ENCODE measurements around the gene STX11. TPM values are rescaled to one million over a fixed set of nuclear protein-coding genes. Genes with fewer than 3 reads are reported as not detected.
A peak's percentile ranks its signal among the peaks of the same experiment; 100 is the strongest.

Gene STX11
- total RNA-seq, 1 experiment from 2014 or later = 4.6 TPM

DNA sequence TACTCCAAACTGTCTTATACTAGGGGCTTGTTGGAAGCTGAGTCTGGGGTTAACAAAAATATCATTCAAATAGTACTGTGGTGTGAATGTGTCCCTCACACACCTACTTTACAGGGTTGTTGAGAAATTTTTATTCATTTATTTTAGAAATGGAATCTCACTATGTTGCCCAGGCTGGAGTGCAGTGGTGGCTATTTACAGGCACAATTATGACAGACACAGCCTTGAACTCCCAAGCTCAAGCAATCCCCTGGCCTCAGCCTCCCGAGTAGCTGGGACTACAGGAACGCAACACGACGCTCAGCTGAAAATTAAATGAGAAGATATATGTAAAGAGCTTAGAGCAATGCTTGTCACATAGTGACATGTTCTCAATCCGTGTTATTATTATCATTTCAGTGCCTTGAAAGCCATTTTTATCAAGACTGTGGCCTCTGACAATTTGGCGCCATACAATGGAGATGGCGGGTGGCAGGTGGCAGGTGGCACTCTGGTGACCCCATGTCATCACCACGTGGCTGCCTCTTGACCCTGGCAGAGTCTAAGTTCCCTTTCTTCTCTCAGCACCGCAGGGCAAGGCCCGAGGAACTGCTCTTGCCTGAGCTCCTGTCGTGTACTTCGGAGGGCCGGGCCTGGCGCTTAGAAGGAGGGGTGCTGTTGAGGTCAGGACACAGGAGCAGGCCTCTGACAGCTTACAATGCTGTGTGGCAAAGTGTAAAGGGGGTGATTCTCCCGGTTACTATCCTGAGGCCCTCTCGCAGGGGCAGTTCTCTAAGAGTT is 64.5 kb downstream of the STX11 start:
- DNase-seq (ENCODE audit: low read depth) = no peak

DNA sequence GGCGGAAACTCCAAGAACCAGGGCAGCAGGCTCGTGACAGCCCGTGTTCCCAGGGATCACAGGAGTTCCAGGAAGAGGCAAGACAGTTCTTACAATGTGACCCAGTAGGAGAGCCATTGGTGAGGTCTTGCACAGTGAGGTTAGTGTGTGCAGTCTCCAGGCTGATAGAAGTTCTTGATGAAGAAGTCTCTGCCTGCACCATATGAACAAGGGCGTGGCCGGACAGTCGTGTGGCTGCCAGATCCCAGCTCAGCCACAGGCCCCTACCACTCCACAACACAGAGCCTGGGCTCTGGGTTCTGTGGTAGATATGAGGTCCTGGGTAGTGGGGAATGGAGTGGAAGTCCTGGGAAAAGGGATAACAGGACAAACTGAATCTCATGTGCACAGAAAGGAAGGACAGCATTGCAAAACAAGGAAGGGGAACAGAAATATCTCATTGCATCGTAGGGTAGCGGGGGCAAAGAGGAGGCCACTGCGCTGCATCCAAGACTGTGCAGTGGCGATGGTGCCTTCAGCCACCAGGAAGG is 65.2 kb downstream of the STX11 start:
- DNase-seq (ENCODE audit: low read depth) = peak; percentile 35

DNA sequence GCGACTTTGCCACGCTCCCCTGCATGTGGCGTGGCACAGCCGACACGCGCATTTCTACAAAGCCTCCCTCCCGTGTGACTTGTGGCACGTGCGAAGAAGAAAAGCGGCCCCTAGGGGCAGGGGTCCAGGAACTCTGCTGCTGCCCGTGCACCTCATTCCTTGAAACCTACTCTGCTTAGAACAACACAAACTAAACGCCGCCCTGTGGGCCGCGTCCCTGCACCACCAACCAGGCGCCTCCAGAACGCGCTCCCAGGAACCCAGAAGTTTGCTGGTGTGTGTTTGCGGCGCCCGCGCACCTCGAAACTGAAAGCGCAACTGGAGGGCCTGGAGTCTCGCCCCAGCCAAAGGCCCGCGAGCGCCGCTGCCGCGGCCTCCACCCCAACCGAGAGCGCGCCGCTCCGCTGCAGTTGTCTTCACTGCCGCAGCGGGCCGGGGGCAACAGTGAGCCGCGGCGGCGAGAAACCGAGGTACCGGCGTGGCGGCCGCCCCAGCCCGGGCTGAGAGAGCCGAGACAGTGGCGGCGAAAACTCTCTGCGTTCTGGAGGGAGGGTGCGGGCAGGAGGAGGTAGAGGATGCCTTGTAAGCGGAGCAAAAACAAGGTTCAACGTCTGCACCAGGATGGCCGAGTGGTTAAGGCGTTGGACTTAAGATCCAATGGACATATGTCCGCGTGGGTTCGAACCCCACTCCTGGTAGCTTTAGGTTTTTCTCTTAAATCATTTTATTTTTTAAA is 65.8 kb downstream of the STX11 start:
- DNase-seq (ENCODE audit: low read depth) = peak; percentile 98

DNA sequence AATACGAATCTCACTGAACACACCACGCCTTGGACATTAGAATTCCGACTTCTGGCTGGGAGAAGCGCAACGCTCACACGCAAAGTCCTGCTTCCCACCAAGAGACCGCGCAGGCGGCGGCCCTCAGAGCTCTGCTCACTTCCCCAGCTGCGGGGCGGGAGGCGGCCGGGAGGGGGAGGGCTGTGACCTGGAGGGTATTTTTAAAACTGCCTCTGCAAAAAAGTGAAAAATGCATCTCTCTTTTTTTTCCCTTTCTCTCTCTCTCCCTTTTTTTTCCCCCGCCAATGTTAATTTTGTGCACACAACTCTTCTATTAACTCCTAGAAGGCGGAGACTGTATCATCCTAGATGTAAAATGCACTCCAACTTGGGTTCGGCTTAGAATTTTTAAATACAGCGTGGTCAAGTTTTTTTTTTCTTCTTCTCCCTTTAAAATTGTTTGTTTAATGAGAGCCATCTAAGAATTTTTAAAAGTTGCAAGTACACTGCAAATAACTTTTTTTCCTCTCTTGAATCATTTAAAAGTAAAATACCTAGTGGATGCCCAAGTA is 66.4 kb downstream of the STX11 start:
- DNase-seq (ENCODE audit: low read depth) = no peak

DNA sequence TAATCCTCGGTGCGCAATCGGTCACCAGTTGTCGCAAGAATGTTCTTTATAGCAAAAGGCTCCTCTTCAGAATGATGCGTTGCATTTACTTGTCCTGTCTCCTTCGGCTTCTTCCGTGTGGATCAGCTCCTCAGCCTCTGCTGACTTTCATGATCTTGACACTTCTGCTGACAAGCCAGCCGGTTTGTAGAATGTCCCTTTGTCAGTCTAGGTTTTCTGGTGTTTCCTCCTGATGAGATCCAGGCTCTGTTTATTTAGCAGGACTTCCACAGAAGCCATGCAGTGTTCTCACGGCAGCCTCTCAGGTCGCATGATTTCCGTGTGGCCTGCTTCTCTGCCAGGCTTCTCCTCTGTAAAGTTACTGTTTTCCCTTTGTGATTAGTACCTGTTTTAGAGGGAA is 66.9 kb downstream of the STX11 start:
- DNase-seq (ENCODE audit: low read depth) = peak; percentile 23

DNA sequence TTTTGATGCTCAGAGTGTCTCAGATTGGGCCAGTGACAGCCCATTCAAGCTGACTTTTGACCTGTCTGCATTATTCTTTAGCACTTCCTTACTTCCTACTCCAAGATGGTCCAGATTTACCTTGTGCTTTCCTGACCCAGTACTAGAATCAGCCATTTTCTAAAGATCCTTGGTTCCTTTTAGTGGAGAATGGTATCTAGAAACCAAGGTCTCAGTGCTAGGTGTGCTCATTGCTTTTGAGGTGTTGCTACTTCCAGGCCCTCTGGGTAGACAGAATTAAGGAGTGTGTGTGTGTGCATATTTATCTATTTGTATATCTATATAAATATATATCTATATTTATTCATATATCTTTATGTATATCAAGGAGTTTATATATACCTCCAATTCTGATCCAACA is 67.5 kb downstream of the STX11 start:
- no peak for DNase-seq (ENCODE audit: low read depth)

DNA sequence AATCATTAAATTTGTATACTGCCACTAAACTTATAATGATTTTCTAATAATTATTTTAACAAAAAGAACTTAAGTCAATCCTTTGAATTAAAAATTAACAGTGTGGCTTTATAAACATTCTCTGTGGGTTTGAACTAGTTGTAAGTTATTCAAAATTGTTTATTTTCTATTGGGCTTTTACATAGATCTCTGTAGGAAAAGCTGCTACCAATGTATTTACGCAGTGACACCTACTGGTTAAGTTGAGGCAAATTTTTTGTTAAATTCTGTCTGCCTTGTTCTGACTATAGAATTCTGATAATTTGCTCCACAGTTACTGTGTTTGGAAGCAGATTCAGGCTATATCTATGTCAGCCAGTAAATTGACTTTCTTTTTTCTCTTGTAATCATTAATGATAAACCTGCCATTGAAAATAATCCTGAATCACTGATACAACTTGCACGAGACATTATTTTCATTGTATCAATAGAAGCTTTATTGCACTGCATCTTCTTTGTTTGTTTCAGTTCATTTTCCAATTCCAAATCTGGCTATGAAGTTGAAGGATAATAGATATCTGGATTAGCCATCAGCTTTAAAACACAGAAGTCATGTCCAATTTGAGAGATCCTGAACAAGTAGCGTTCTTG is 68.9 kb downstream of the STX11 start:
- peak; percentile 28 for DNase-seq (ENCODE audit: low read depth)

DNA sequence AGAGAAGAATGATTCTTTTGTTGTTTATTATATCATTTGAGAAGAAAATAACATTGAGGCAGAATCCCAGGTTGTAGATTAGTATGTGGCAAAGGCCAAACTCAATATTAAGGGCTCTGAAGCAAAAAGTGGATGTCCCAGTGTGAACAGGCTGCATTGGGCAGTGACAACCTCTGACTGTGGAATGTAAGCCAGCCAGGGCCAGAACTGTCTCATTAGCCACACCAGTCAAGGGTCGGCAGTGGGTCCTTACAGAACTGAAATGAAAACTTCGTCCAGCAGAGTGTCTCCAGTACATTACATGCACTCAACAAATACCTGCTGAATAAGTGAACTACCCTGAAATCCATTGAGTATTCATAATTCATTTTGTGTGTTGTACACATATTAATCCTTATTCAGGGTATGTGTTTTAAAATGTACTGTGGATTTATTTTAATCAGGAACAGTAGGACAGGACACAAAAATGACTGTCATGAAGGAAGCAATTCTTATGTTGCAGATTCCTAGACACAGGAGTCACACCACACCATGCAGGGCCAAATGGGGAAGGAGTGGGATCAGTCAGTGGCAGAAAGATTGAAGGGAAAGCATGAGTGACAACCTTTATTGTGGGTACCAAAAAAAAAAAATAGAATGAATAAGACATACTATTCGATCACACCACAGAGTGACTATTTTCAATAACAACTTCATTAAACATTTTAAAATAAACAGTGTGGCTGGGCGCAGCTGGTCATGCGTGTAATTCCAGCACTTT is 69.9 kb downstream of the STX11 start:
- DNase-seq (ENCODE audit: low read depth) = no peak

DNA sequence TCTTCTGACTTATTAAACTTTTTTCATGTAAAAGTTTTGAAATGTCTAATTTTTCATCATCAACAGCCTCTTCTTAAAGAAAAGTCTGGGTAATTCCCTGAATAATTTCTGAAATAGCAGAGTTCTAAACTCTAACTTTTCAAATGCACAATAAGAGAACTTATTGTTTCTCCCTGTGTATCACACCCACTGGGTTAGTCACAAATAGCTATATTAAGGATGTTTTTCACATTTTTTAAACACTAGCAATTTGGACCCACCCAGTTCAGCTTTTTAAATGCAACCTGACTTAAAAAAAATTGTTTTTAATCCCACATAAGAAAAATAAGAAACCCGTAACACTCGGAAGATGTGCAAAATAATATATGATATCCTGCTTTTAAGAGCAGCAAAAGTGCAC is 73.4 kb downstream of the STX11 start:
- no peak for DNase-seq (ENCODE audit: low read depth)

DNA sequence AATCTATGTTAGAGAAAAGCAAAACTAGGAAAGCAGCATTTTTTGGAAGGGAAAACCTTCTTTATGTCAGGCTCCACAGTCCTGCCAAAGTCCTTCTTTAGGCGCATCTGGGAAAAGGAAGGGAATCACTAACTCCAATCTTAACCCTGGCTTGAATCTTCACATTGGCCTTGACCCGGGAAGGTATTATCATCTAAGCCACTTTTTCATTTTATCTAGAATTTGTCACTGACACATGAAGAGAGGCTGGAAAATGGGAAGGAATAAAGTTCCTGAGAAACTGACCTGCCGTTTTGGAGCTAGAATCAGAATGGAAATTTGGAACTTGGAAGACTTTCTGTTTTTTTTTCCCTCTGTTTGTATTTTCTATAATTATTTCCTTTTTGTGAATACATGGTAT is 81.4 kb downstream of the STX11 start:
- no peak for DNase-seq (ENCODE audit: low read depth)

DNA sequence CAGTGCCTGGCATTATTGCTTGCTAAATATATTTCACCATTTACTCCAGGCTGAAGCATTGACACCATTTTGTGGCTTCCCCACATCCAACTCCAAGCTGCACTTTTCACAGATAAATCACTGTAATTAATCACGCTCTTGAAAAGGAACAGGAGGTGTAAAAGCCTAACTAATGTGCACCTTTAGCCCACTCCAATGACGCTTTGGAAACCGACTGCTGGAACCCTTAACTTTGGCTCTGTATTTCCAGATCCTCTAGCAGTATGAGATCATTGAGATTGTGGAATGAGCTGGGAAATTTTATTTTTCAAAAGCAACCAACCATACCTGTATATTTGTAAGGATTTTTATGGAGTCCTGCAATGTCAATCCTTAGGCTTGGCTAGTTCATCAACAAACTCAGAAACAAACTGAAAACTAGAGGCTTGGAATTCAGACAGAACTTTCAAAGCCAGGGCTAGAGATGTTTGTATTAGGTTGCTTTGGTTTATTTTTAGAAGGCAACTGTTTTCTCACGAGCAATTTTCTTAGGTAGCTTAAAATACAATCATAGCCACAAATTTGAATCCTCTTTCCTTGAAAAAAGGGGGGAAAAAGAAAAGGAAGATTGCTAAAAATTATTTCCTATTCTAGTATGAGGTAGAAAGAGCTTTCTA is 82.0 kb downstream of the STX11 start:
- no peak for DNase-seq (ENCODE audit: low read depth)

DNA sequence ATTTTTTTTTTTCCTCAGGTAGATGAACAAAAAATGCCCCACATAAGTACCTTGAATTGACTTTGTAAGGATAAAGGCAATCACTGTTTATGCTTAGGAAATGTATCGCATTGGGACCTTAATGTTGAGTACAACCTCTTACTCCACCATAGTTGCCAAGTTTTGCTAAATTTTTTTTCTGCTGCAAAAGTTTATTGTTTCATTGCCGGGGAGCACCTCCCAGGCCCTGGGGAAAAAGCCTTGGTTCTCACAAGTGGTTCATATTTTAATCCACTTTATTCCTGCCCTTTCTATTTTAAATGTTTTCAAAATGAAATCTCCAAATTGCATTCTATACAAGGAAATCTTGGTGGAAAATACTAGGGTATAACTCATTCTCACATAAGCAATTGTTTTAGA is 82.5 kb downstream of the STX11 start:
- DNase-seq (ENCODE audit: low read depth) = no peak

DNA sequence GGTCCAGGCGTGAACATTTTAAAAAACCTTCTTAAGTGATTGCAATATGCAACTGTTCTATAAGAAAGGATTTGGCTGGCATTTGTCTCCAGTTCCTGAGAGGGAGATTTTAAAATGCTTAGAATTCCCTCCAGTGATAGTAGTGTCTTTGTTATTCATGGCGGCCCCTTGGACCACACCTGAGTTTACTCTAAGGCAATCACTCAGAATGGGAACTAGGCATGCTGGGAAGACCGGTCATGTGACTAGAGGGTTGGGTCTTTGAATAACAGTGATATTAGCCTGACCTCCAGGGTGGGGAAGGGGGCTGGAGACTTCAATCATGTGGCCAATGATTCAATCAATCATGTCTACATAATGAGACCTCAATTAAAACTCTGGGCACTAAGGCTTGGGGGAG is 84.1 kb downstream of the STX11 start:
- no peak for DNase-seq (ENCODE audit: low read depth)

DNA sequence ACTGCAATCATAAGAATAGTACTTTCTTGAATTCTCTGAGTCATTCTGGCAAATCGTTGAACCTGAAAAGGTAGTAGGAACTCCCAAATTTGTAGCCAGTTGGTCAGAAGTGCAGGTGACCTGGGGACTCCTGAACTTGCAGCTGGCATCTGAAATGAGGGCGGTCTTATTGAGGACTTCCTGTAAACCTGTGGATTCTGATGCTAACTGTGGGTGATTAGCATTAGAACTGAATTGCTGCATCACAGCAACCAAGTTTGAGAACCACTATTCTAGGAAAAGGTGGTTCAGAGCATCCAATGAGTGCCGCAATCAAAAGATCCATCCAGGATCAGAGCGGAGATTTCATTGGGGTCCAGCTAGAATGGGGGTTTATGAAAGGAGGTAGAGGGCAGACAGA is 84.6 kb downstream of the STX11 start:
- no peak for DNase-seq (ENCODE audit: low read depth)

Other genes starting within 250 kb of the STX11 start
- 2.6 and 5.5 TPM in 2 replicates for gene PLAGL1, start 142.3 kb upstream of the STX11 start, total RNA-seq (2014; rRNA removed; shearing (Covaris generic))
- 200 TPM in 2 replicates for gene SF3B5, start 54.9 kb upstream of the STX11 start, total RNA-seq (2014; rRNA removed; shearing (Covaris generic))
- gene UTRN, start 134.8 kb downstream of the STX11 start, total RNA-seq (2014; rRNA removed; shearing (Covaris generic)) = 26.9 and 34.1 TPM in 2 replicates

Measured in Daoy (cell line).